ENCODE data around the gene FAF1.
"Not testable (repeated sequence)": the region's sequence is repeated elsewhere in the genome, so short reads cannot be mapped to it uniquely, and the experiment has no call there.

Gene FAF1

DNA sequence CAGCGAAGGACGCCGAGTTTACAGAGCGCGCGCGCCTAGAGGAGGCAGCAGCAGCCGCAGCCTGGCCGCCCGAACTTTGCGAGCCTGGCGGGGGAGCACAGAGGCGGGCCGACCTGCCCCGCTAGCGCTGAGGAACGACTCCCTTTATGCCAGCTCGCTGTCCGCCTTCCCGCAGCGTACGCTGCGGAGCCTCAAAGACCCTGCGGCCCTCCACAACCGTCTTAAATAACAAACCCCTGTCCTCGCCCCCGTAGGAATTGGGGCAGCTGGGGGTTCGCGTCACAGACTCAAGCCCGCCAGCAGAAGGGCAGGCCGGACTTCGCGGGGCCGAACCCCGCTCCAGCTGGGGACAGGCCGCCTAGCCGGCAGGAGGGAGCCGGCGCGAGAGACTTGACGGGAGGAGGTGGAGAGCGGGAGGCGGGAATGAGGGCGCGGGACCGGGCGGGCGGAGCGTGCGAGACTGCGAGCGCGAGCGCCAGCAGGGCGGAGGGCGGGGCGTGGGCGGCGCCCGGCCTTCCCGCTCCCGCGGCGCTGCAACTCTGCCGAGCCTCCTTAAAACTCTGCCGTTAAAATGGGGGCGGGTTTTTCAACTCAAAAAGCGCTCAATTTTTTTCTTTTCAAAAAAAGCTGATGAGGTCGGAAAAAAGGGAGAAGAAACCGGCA lies 8.2 kb upstream of the FAF1 start:
- ChIA-PET CTCF (interaction anchor here (1.3 to 2.8 kb wide), 7 partner anchors 7 to 194 kb away, joined by 3 to 16 read pairs (median 8); partner anchors contain the start of gene FAF1), POLR2A (interaction anchor here (1.4 kb wide), 1 partner anchor 9 kb away, joined by 9 read pairs; no protein-coding TSS in a partner anchor)
- peak; percentile 44 for TF ChIP-seq CTCF (IDR thresholded peaks at IDR 0.05; ENCODE audit: control extremely low read depth, extremely low read depth, low read depth, missing control alignments)
- peak; percentile 88 for DNase-seq (ENCODE audit: extremely low spot score)

DNA sequence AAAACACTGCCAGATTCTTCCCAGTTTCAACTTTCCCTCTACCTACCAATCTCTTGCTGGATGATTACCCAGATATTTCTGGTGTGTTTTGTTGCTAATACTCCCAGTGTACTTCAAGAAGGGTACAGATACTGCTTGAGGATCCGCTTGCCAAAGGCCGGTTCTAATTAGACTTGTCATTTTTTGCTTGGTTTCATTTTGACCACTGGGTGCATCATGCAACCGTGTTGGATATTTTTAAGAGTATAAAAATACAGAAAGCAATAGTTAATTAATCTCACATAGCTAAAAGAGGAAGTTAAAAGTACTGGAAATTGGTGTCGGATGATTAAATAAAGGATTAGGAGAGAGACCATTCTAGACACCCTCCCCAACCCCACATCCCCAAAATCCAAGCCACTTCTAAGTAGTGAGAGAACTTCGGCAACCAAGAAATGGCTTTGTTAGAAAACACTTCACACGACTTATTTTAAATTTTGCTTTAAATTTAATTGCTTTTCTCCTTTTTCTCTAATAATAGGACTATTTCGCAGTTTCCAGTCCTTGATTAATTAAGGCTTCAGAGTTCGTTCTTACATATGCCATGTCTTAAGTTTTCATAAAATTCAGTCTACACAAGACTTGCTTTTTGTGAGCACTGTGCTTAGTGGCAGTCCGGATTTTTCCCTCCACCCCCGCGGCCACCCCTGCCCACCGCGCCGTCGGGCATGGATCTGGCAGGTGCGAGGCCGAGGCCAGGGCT lies 7.5 kb upstream of the FAF1 start:
- ChIA-PET POLR2A (interaction anchor here (1.4 kb wide), 1 partner anchor 9 kb away, joined by 9 read pairs; no protein-coding TSS in a partner anchor), CTCF (interaction anchor here (1.3 to 2.8 kb wide), 4 partner anchors 9 to 193 kb away, joined by 4 to 11 read pairs (median 8); no protein-coding TSS in a partner anchor)
- no peak for TF ChIP-seq CTCF (IDR thresholded peaks at IDR 0.05; ENCODE audit: control extremely low read depth, extremely low read depth, low read depth, missing control alignments)
- peak; percentile 25 for DNase-seq (ENCODE audit: extremely low spot score)

DNA sequence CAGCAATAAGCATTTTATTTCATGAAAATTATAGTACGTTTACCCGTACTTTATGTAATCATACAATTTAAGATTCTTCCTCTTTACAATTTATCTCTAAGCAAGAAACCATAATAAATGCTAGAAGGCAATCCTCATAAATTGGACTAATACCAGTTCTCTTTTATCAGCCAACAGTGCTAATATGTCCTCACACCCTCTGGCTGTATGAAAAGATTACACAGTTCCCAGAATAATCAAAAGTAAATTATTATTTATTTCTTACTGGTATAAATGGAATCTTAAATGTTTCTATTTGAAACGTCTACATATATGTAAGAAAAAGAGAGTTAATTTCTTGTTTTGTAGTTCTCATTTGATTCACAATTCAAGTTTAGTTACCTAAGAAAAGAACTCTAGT lies 6.9 kb upstream of the FAF1 start:
- POLR2A ChIA-PET = no interaction called here
- CTCF ChIA-PET = interaction anchor here (1.9 kb wide), 1 partner anchor 10 kb away, joined by 11 read pairs; no protein-coding TSS in a partner anchor
- DNase-seq (ENCODE audit: extremely low spot score) = no peak
- no peak for TF ChIP-seq CTCF (IDR thresholded peaks at IDR 0.05; ENCODE audit: control extremely low read depth, extremely low read depth, low read depth, missing control alignments)

DNA sequence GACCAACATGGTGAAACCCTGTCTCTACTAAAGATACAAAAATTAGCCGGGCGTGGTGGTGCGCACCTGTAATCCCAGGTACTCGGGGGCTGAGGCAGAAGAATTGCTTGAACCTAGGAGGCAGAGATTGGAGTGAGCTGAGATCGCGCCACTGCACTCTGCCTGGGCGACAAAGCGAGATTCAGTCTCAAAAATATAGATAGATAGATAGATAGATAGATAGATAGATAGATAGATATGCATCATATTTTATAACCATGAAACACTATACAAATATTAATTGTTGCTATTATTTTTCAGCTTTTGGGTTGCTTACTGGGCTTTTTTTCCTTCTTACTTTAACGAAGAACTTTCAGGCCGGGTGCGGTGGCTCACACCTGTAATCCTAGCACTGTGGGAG lies 4.8 kb upstream of the FAF1 start:
- CTCF ChIA-PET = interaction anchor here (1.4 kb wide), 1 partner anchor 14 kb away, joined by 4 read pairs; no protein-coding TSS in a partner anchor
- TF ChIP-seq CTCF (IDR thresholded peaks at IDR 0.05; ENCODE audit: control extremely low read depth, extremely low read depth, low read depth, missing control alignments) = no peak
- POLR2A ChIA-PET = no interaction called here
- no peak for DNase-seq (ENCODE audit: extremely low spot score)

GRCh38 chr1:50959303-50959912 lies 659 bp downstream of the FAF1 start:
- ChIA-PET POLR2A (no interaction called here), CTCF (interaction anchor here (1.0 to 3.3 kb wide), 7 partner anchors 10 to 232 kb away, joined by 3 to 12 read pairs (median 5); partner anchors contain the start of gene CDKN2C)
- no peak for TF ChIP-seq CTCF (IDR thresholded peaks at IDR 0.05; ENCODE audit: control extremely low read depth, extremely low read depth, low read depth, missing control alignments)
- DNase-seq (ENCODE audit: extremely low spot score) = peak; percentile 24

- POLR2A ChIA-PET = no interaction called here
- no peak for TF ChIP-seq CTCF (IDR thresholded peaks at IDR 0.05; ENCODE audit: control extremely low read depth, extremely low read depth, low read depth, missing control alignments)
- CTCF ChIA-PET = interaction anchor here (1.0 to 1.7 kb wide), 3 partner anchors 9 to 82 kb away, joined by 3 to 6 read pairs (median 5); no protein-coding TSS in a partner anchor
- no peak for DNase-seq (ENCODE audit: extremely low spot score)
These were observed 5.0 kb downstream of the FAF1 start for GRCh38 chr1:50955116-50955515.

GRCh38 chr1:50952566-50952965 lies 7.5 kb downstream of the FAF1 start:
- DNase-seq (ENCODE audit: extremely low spot score); POLR2A ChIA-PET: not testable (repeated sequence)
- CTCF ChIA-PET = interaction anchor here (1.3 kb wide), 1 partner anchor 12 kb away, joined by 3 read pairs; no protein-coding TSS in a partner anchor

All from GM10248 (cell line).